HS-5 (cell line): Measurements from ENCODE around the gene HLCS.

Experiments
- DNase-seq: peaks from one replicate; pipeline ENCODE4 v3.0.0-alpha.2; 2012; ENCODE audit warnings: low read depth

The HLCS gene

DNA sequence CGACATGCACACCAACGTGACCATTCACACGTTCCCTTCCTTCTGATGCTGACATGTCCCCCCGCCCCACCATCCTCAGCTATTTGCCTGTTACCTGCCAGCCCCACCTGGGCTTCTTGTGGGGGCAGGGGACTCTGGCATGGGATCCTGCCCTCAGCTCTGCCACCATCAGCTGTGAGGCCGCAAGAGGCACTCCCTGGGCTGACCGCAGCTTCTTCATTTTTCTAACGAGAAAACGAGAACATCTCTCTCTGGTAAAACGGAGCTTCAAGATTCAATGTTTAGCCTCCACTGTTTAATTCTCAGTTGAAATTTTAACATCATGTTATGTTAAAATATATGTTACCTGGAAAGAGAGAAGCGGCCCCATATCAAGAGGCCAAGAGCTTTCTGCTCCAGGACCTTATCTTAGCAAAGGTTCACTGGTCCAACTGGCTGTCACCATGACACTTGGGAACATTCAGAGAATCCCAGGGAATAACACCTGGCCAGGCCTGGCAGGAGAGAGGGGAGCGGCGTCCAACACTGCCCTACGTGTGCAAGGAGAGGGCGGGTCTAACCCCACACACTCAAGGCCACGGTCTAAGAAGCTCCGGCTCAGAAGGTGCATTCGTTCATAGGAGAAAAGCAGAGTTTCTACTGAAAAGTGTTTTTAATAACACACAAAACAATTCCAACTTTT lies 51.3 kb downstream of the HLCS start:
- DNase-seq: no peak

GRCh38 chr21:36914244-36915013 lies 52.0 kb downstream of the HLCS start:
- DNase-seq: no peak

- DNase-seq: no peak
Measured at GRCh38 chr21:36913247-36914169, 53.0 kb downstream of the HLCS start.

DNA sequence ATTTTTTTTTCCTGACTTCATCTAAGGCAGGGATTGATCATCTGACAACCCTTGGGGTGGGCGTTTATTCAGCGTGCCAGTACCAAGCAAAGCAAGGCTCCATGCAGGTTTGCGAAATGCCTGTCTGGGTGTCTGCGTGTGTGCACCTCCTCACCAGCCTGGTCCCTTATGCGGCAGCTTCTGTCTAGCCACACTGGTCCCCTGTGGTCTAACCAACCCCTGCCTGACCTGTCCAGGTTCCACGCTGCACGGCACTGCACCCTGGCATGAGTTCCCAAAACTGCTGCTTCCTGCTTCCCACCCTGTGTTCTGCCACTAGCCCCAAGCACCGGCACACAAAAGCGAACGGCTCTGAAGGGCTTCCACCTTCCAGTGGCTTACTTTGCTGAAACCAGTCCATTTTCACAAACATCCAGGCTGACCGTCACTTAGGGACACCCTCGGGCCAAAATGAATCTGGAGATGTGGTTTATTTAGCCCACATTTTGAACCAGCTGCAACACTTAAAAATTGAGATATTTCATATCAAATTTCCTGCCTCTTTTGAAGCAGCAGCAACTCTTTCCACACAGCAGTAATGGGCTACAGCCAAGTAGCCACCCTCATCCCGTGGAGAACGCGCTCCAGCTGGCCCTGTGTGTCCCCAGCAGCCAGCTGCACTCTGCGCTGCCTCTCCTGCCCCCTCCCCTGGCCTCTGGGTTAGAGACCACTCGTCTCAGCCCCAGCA lies 55.7 kb downstream of the HLCS start:
- no peak for DNase-seq

DNA sequence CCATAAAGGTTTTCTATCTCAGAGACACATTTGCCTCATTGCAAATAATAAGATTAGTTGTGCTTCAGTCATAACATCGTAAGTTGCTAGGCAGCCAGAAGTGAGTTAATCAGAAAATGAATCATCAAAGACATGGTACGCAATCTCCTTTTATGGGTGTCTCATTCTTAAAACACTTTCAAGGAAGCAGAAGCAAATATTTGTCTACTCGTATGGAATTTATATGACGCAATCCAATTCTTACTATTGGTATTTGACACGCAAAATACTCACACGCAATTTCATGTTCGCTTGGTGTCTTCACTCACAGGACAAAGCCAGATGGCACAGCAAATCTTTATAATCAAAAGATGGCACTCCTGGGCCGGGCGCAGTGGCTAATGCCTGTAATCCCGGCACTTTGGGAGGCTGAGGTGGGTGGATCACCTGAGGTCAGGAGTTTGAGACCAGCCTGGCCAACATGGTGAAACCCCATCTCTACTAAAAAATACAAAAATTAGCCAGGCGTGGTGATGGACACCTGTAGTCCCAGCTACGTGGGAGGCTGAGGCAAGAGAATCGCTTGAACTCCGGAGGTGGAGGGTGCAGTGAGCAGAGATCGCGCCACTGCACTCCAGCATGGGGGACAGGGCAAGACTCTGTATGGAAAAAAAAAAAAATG lies 56.4 kb downstream of the HLCS start:
- peak; percentile 97 for DNase-seq

DNA sequence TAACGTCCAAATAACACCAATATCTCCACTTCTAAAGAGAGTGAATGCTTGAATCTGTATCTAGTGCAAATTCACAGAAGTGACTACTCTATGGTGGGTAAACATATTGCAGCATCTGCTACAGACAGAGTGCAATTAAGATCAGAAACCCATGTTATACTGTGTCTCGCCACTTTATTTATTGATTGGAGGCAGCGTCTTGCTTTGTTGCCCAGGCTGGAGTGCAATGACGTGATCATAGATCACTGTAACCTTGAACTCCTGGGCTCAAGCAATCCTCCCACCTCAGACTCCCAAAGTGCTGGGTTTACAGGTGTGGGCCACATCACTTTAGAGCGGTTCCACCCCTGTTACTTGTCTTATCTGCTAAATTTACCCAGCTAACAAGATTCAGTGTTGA lies 57.0 kb downstream of the HLCS start:
- no peak for DNase-seq

DNA sequence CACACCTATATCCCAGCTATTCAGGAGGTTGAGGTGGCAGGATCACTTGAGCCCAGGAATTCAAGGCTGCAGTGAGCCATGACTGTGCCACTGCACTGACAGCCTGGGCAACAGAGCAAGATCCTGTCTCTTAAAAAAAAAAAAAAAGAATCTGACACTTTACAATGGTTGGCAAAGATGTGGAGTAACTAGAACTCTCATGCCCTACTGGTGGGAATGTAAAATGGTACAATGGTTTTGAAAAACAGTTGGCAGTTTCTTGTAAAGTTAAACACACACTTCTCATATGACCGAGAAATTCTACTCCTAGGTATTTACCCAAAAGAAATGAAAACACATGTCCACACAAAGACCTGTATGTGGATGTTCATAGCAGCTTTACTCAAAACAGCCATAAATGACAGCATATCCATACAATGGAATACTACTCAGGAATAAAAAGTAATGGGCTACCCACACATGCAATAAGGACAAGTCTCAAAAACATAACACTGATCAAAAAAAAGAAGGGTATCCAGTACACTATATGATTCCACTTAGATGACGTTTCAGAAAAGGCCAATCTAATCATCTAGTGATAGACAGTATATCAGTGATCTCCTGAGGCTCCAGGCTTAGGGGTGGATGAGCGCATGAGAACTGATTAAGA lies 58.1 kb downstream of the HLCS start:
- DNase-seq: no peak

DNA sequence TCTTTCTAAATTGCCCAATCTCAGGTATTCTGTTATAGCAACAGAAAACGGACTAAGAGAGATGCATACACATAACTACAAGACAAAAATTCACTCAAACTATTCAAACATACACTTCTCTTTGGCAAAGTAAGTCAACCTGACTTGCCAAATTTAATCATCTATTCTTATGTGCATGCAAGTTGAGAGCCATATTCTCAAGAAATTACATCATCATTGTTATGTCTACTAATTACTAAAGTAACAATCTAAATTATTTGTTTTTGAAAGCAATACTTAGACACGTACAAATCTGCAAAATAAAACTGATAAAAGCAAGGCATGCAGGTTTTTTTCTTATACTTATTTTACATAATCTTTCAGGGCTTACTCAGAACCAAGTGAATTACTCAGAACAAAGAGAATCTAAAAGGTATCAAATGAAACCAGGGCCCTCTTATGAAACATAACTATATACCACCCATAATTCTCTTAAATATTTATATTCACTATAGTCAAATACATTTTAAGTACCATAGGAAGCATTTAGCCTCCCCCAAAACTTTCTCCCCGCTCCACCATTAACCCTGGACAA lies 62.3 kb downstream of the HLCS start:
- no peak for DNase-seq

DNA sequence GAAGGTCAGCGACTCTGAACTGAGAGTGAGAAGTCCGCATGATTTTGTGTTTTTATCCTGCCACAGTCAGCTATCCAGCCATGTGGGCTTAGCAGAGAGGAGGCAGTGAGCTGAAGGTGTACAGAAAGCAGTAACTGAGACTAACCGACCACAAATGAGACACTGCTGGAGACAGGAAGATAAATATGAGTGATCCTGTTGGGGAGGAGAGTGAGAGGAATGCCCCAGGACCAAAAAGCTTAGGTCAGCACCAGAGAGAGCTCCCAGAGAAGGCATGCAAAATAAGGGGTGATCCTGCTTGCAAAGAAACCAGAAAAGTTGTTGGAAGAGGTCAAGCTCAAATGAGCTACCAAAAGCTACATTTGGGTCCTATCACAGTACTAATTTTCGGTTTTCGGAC lies 63.7 kb downstream of the HLCS start:
- DNase-seq: no peak

- DNase-seq: no peak
Measured at GRCh38 chr21:36902331-36902730, 64.1 kb downstream of the HLCS start.

DNA sequence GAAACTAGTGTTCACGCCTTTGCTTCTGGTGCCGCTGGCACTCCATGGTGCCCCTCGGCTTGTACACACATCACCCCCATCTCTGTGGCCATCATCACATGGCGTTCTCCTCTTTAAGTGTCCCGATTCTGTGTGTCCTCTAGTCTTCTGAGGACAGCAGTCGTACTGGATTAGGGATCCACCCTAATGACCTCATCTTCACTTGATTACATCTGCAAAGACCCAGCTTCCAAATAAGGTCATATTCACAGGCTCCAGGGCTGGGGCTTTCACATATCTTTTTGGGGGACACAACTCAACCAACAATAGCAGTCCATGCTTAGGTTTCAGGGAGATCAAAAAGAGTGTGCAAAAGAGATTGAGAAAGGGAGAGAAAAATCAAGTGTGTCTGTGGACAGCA lies 64.9 kb downstream of the HLCS start:
- DNase-seq: no peak

GRCh38 chr21:36893581-36893980 lies 72.9 kb downstream of the HLCS start:
- DNase-seq: no peak

- no peak for DNase-seq
Measured at GRCh38 chr21:36892201-36892600, 74.3 kb downstream of the HLCS start.

DNA sequence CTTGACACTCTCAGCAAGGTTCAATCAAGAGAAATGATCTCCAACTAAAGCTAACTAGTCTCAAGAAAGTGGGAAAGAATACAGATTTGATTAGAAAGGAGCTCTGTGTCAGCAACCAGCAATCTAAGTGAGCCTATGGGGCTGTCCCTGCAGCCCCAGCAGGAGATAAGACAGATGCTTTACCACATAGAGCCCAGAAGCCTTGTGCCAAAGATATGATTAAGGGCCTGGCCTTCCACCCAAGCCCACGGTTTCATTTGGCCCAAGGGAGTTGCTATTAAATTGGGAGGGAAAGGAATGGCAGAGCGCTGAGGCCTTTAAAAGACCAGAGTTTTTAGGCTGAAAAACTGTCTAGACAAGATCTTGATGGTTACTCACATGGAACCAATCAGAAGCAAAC lies 74.8 kb downstream of the HLCS start:
- no peak for DNase-seq

GRCh38 chr21:36891121-36891520 lies 75.3 kb downstream of the HLCS start:
- no peak for DNase-seq

GRCh38 chr21:36890086-36890485 lies 76.4 kb downstream of the HLCS start:
- DNase-seq: no peak

DNA sequence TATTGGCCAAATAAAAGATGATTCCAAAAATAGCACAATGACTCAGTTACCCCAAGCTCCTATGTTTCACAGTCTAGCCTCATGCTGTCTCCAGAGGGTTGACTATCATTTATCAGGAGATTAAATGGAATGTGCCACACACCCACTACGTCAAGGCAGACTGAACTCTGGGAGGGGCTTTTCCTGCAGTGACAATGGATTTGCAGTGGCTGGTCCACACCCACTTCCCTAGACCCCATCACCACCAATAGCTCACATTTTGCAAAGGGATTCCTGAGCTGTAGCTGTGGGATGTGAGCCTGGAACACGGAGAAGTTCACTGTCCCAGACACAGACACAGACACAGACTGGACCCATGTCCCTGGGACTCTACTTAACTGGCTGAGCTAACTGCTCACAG lies 77.1 kb downstream of the HLCS start:
- DNase-seq: no peak

DNA sequence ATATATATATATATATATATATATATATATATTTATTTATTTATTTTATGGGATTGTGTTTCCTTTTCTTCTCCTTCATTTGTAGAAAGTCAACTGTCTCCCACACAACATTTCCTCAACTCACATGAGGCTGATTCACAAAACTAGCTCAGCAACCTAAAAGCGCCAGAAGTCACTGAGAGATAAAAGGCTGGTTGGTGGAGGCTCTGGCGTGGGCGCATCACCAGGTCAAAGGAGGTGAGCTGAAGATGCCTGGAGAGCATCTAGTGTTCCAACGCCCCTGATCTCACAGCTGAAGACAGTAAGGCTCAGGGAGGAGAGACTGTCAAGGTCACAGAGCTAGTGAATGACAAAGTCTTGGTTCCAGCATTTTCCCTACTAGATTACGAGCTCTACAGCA lies 78.0 kb downstream of the HLCS start:
- no peak for DNase-seq

DNA sequence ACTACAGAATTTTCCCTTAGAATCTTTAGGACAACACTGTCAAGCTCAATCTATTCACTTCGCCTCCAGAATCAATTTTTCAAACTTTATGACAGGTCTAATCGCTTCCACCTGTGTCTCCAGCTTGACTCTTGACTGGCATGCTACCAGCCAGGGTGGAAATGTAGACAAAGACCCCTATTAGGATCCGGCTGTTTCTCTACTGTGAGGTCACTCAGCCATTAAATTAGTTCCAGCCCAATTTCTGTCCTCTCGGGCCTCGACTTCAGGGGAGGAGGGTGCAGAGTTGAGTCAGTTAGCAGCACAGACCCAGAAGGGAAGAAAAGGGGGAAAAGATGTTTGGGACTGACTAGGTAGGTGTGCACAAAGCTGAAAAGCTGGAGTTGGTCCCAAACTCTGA lies 78.5 kb downstream of the HLCS start:
- no peak for DNase-seq
